ENCODE data around the gene DNMT1. TPM values are rescaled to one million over a fixed set of nuclear protein-coding genes. Genes with fewer than 3 reads are reported as not detected.

DNMT1 gene
- total RNA-seq, 1 experiment from 2014 or later = 210 TPM

DNA sequence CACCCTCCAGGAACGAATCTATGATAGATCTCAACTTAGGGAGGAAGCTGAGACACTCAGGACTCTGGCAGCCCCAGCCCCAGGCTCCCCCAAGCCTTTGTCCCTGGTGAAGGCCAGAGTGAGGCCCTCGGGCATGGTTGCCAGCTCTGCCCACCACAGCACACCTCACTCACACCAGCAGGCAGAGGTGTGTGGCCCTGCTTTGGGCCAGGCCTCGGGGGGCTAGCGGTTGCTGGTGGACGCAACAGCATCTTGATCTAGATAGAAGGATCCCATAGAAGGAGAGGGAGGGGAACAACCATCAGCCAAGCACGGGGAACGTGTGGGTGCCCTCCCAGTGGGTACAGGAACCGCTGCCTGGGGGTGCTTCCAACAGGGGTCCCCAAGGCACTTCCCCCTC lies 36.7 kb downstream of the DNMT1 start:
- no peak for ATAC-seq
- Mint-ChIP-seq H3K9me3 (no peaks in the 10 kb centered on the region), H3K4me3 (no peak overlapping the region), H3K36me3 (peaks cover 81% of the 10 kb centered on the region), H3K27me3 (ENCODE audit: low read depth) (no peaks in the 10 kb centered on the region), H3K27ac (no peak overlapping the region), H3K4me1 (no peaks in the 10 kb centered on the region)
- ChIA-PET POLR2A (no interaction called here), CTCF (no interaction called here)
- TF ChIP-seq ZNF671 (CRISPR knock-in tag; IDR thresholded peaks at IDR 0.05) (no peak), IRF2 (CRISPR knock-in tag; IDR thresholded peaks at IDR 0.05; ENCODE audit: borderline replicate concordance, low read depth) (no peak), ZNF416 (CRISPR knock-in tag; IDR thresholded peaks at IDR 0.05) (no peak), ZNF423 (CRISPR knock-in tag; IDR thresholded peaks at IDR 0.05) (no peak), ZNF138 (CRISPR knock-in tag; conservative IDR thresholded peaks at IDR 0.05) (no peak)
- TF ChIP-seq, protein P1, sequence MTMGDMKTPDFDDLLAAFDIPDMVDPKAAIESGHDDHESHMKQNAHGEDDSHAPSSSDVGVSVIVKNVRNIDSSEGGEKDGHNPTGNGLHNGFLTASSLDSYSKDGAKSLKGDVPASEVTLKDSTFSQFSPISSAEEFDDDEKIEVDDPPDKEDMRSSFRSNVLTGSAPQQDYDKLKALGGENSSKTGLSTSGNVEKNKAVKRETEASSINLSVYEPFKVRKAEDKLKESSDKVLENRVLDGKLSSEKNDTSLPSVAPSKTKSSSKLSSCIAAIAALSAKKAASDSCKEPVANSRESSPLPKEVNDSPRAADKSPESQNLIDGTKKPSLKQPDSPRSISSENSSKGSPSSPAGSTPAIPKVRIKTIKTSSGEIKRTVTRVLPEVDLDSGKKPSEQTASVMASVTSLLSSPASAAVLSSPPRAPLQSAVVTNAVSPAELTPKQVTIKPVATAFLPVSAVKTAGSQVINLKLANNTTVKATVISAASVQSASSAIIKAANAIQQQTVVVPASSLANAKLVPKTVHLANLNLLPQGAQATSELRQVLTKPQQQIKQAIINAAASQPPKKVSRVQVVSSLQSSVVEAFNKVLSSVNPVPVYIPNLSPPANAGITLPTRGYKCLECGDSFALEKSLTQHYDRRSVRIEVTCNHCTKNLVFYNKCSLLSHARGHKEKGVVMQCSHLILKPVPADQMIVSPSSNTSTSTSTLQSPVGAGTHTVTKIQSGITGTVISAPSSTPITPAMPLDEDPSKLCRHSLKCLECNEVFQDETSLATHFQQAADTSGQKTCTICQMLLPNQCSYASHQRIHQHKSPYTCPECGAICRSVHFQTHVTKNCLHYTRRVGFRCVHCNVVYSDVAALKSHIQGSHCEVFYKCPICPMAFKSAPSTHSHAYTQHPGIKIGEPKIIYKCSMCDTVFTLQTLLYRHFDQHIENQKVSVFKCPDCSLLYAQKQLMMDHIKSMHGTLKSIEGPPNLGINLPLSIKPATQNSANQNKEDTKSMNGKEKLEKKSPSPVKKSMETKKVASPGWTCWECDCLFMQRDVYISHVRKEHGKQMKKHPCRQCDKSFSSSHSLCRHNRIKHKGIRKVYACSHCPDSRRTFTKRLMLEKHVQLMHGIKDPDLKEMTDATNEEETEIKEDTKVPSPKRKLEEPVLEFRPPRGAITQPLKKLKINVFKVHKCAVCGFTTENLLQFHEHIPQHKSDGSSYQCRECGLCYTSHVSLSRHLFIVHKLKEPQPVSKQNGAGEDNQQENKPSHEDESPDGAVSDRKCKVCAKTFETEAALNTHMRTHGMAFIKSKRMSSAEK (CRISPR knock-in tag; IDR thresholded peaks at IDR 0.05; ENCODE audit: borderline replicate concordance) = no peak
- TF ChIP-seq, protein P2, sequence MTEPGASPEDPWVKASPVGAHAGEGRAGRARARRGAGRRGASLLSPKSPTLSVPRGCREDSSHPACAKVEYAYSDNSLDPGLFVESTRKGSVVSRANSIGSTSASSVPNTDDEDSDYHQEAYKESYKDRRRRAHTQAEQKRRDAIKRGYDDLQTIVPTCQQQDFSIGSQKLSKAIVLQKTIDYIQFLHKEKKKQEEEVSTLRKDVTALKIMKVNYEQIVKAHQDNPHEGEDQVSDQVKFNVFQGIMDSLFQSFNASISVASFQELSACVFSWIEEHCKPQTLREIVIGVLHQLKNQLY (CRISPR knock-in tag; IDR thresholded peaks at IDR 0.05) = no peak
- no peak for DNase-seq (ENCODE audit: low spot score)

DNA sequence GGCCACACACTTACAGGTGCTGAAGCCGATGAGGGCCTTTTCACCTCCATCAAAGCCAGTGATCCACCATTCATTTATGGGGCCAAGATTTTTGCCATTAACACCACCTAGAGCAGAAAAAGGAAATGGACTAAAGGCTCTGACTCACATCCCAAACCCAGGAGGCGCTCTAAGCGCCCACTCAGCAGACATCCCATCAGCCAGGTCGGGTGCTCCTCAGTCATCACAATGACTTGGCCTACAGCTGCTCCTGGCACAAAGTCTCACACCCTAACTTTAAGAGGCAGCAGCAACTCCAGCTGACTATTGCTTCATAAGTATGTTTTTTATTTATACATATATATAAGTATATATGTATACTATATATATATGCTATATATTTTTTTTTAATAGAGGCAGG lies 38.9 kb downstream of the DNMT1 start:
- Mint-ChIP-seq H3K4me3 (no peak overlapping the region), H3K9me3 (no peaks in the 10 kb centered on the region), H3K4me1 (no peaks in the 10 kb centered on the region), H3K27me3 (ENCODE audit: low read depth) (no peaks in the 10 kb centered on the region), H3K27ac (no peak overlapping the region), H3K36me3 (peaks cover 83% of the 10 kb centered on the region)
- POLR2A ChIA-PET = no interaction called here
- no peak for ATAC-seq
- CTCF ChIA-PET = interaction anchor here (0.7 kb wide), 1 partner anchor 103 kb away, joined by 3 read pairs; no protein-coding TSS in a partner anchor
- TF ChIP-seq GTF2I (CRISPR knock-in tag; conservative IDR thresholded peaks at IDR 0.05) = no peak
- TF ChIP-seq, protein P3, sequence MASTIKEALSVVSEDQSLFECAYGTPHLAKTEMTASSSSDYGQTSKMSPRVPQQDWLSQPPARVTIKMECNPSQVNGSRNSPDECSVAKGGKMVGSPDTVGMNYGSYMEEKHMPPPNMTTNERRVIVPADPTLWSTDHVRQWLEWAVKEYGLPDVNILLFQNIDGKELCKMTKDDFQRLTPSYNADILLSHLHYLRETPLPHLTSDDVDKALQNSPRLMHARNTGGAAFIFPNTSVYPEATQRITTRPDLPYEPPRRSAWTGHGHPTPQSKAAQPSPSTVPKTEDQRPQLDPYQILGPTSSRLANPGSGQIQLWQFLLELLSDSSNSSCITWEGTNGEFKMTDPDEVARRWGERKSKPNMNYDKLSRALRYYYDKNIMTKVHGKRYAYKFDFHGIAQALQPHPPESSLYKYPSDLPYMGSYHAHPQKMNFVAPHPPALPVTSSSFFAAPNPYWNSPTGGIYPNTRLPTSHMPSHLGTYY (CRISPR knock-in tag; IDR thresholded peaks at IDR 0.05) = no peak
- no peak for TF ChIP-seq GABPB1 (CRISPR knock-in tag; IDR thresholded peaks at IDR 0.05)
- TF ChIP-seq NR3C1 (CRISPR knock-in tag; conservative IDR thresholded peaks at IDR 0.05; ENCODE audit: low read depth) = no peak
- TF ChIP-seq IRF2 (CRISPR knock-in tag; IDR thresholded peaks at IDR 0.05; ENCODE audit: borderline replicate concordance, low read depth) = no peak
- TF ChIP-seq, protein P4, sequence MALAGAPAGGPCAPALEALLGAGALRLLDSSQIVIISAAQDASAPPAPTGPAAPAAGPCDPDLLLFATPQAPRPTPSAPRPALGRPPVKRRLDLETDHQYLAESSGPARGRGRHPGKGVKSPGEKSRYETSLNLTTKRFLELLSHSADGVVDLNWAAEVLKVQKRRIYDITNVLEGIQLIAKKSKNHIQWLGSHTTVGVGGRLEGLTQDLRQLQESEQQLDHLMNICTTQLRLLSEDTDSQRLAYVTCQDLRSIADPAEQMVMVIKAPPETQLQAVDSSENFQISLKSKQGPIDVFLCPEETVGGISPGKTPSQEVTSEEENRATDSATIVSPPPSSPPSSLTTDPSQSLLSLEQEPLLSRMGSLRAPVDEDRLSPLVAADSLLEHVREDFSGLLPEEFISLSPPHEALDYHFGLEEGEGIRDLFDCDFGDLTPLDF (CRISPR knock-in tag; IDR thresholded peaks at IDR 0.05) = no peak
- TF ChIP-seq, protein P5, sequence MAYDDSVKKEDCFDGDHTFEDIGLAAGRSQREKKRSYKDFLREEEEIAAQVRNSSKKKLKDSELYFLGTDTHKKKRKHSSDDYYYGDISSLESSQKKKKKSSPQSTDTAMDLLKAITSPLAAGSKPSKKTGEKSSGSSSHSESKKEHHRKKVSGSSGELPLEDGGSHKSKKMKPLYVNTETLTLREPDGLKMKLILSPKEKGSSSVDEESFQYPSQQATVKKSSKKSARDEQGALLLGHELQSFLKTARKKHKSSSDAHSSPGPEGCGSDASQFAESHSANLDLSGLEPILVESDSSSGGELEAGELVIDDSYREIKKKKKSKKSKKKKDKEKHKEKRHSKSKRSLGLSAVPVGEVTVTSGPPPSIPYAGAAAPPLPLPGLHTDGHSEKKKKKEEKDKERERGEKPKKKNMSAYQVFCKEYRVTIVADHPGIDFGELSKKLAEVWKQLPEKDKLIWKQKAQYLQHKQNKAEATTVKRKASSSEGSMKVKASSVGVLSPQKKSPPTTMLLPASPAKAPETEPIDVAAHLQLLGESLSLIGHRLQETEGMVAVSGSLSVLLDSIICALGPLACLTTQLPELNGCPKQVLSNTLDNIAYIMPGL (CRISPR knock-in tag; IDR thresholded peaks at IDR 0.05) = no peak
- no peak for TF ChIP-seq NFYB (CRISPR knock-in tag; conservative IDR thresholded peaks at IDR 0.05; ENCODE audit: low read depth)
- TF ChIP-seq PRRX2 (CRISPR knock-in tag; IDR thresholded peaks at IDR 0.05) = no peak
- no peak for TF ChIP-seq MXD4 (CRISPR knock-in tag; IDR thresholded peaks at IDR 0.05; ENCODE audit: borderline replicate concordance)
- TF ChIP-seq ZNF396 (CRISPR knock-in tag; IDR thresholded peaks at IDR 0.05; ENCODE audit: borderline replicate concordance) = no peak
- TF ChIP-seq RORB (CRISPR knock-in tag; IDR thresholded peaks at IDR 0.05) = no peak
- TF ChIP-seq, protein P6, sequence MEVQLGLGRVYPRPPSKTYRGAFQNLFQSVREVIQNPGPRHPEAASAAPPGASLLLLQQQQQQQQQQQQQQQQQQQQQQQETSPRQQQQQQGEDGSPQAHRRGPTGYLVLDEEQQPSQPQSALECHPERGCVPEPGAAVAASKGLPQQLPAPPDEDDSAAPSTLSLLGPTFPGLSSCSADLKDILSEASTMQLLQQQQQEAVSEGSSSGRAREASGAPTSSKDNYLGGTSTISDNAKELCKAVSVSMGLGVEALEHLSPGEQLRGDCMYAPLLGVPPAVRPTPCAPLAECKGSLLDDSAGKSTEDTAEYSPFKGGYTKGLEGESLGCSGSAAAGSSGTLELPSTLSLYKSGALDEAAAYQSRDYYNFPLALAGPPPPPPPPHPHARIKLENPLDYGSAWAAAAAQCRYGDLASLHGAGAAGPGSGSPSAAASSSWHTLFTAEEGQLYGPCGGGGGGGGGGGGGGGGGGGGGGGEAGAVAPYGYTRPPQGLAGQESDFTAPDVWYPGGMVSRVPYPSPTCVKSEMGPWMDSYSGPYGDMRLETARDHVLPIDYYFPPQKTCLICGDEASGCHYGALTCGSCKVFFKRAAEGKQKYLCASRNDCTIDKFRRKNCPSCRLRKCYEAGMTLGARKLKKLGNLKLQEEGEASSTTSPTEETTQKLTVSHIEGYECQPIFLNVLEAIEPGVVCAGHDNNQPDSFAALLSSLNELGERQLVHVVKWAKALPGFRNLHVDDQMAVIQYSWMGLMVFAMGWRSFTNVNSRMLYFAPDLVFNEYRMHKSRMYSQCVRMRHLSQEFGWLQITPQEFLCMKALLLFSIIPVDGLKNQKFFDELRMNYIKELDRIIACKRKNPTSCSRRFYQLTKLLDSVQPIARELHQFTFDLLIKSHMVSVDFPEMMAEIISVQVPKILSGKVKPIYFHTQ (CRISPR knock-in tag; IDR thresholded peaks at IDR 0.05) = no peak
- no peak for TF ChIP-seq ESRRA (CRISPR knock-in tag; IDR thresholded peaks at IDR 0.05; ENCODE audit: borderline replicate concordance)
- TF ChIP-seq CBFB (CRISPR knock-in tag; IDR thresholded peaks at IDR 0.05; ENCODE audit: low read depth) = no peak
- TF ChIP-seq, protein P7, sequence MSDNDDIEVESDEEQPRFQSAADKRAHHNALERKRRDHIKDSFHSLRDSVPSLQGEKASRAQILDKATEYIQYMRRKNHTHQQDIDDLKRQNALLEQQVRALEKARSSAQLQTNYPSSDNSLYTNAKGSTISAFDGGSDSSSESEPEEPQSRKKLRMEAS (CRISPR knock-in tag; IDR thresholded peaks at IDR 0.05) = no peak
- no peak for DNase-seq (ENCODE audit: low spot score)

Measured in WTC11 (cell line).